ENCODE measurements around the gene ZNF423.

The ZNF423 gene

DNA sequence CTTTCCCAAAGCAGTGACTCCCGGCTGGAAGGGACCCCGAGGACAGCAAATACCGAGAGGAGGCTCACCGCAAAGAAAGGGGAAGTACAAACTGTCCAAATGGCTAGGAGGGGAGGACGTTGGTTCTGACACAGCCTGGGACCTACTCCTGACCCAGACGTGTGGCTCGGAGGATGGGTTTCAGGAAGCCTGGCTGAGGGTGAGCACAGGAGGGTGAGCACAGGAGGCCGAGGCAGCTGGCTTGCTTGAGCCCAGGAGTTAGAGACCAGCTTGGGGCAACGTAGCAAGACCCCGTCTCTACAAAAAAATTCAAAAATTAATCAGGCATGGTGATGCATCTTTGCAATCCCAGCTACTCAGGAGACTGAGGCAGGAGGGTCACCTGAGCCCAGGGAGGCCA lies 399.1 kb downstream of the ZNF423 start:
- FAIRE-seq (no peak), DNase-seq (ENCODE audit: insufficient read length, low spot score) (no peak)
- TF ChIP-seq, protein P1, sequence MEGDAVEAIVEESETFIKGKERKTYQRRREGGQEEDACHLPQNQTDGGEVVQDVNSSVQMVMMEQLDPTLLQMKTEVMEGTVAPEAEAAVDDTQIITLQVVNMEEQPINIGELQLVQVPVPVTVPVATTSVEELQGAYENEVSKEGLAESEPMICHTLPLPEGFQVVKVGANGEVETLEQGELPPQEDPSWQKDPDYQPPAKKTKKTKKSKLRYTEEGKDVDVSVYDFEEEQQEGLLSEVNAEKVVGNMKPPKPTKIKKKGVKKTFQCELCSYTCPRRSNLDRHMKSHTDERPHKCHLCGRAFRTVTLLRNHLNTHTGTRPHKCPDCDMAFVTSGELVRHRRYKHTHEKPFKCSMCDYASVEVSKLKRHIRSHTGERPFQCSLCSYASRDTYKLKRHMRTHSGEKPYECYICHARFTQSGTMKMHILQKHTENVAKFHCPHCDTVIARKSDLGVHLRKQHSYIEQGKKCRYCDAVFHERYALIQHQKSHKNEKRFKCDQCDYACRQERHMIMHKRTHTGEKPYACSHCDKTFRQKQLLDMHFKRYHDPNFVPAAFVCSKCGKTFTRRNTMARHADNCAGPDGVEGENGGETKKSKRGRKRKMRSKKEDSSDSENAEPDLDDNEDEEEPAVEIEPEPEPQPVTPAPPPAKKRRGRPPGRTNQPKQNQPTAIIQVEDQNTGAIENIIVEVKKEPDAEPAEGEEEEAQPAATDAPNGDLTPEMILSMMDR (IDR thresholded peaks at IDR 0.05; ENCODE audit: insufficient read depth, missing control alignments) = no peak

DNA sequence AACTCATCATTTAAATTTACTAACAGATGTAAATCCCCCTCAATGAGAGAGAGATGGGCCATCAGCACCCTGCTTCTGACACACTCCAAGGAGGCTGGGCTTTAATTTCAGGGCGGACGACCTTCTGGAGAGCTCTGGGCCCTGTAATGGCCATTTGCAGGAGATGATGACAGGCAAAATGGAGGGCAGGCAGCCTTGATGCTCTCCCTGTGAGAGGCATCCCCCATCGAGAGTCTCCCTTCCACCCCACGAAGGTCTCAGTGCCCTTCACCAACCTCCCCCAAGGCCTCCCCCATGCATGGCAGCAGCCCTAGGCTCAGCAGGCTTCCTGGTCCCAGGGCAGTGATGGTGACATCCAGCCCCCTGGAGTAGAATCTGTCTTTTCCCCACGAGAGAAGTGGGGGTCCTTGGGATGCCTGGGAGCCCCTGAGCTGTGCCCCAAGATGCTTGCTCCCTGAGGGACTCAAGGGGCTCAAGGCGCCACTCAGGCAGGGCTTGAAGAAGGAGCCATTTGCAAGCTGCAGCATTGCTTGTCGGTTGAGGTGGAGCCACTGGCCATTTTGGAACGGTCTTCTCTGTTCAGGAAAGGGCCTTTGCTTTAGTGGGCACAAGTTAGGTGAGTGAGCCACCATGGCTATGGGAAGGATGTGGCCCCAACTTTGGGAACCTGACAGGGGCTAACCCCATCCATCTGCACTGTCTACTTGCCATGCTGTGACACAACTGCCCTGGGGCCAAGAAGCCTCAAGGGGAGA lies 399.7 kb downstream of the ZNF423 start:
- TF ChIP-seq, protein P1 (IDR thresholded peaks at IDR 0.05; ENCODE audit: insufficient read depth, missing control alignments) = no peak
- FAIRE-seq (no peak), DNase-seq (ENCODE audit: insufficient read length, low spot score) (no peak)

GRCh38 chr16:49455181-49455990 lies 400.5 kb downstream of the ZNF423 start:
- DNase-seq (ENCODE audit: insufficient read length, low spot score) (no peak), FAIRE-seq (no peak)
- TF ChIP-seq, protein P1 (IDR thresholded peaks at IDR 0.05; ENCODE audit: insufficient read depth, missing control alignments) = no peak

- DNase-seq (ENCODE audit: insufficient read length, low spot score) (no peak), FAIRE-seq (no peak)
- TF ChIP-seq, protein P1 (IDR thresholded peaks at IDR 0.05; ENCODE audit: insufficient read depth, missing control alignments) = no peak
Observed at GRCh38 chr16:49454426-49455180, 401.3 kb downstream of the ZNF423 start.

- TF ChIP-seq, protein P1 (IDR thresholded peaks at IDR 0.05; ENCODE audit: insufficient read depth, missing control alignments) = no peak
Observed at GRCh38 chr16:49453983-49454382, 401.9 kb downstream of the ZNF423 start.

GRCh38 chr16:49453021-49453420 lies 402.9 kb downstream of the ZNF423 start:
- TF ChIP-seq, protein P1 (IDR thresholded peaks at IDR 0.05; ENCODE audit: insufficient read depth, missing control alignments) = no peak
- FAIRE-seq = no peak
- no peak for DNase-seq (ENCODE audit: insufficient read length, low spot score)

More at GRCh38 chr16:49453983-49454382, 401.9 kb downstream of the ZNF423 start:
- FAIRE-seq = no peak
- no peak for DNase-seq (ENCODE audit: insufficient read length, low spot score)
